WTC11 (cell line): ENCODE measurements around the gene TRNT1.

Experiments used
- CBFB ChIP-seq: sonication (generic); formaldehyde crosslinking; IDR thresholded peaks from 2 replicates; pipeline ENCODE4 v1.8.1; 2022; ENCODE audit warnings: mild to moderate bottlenecking, low read depth, missing genetic modification reagents
- CREB1 ChIP-seq: sonication (generic); formaldehyde crosslinking; IDR thresholded peaks from 2 replicates; pipeline ENCODE4 v1.8.0; 2023; ENCODE audit warnings: mild to moderate bottlenecking, missing genetic modification reagents
- GABPB1 ChIP-seq: sonication (generic); formaldehyde crosslinking; IDR thresholded peaks from 2 replicates; pipeline ENCODE4 v1.8.1; 2023; ENCODE audit warnings: mild to moderate bottlenecking, missing genetic modification reagents
- JUN ChIP-seq: sonication (generic); formaldehyde crosslinking; IDR thresholded peaks from 2 replicates; pipeline ENCODE4 v1.8.0; 2023; ENCODE audit warnings: mild to moderate bottlenecking, missing genetic modification reagents
- MXD4 ChIP-seq: fragments of 250-450 bp; sonication (Bioruptor Pico); IDR thresholded peaks from 2 replicates; pipeline ENCODE4 v1.8.0; 2021; ENCODE audit warnings: mild to moderate bottlenecking, moderate library complexity, borderline replicate concordance
- NFE2L1 ChIP-seq: sonication (generic); formaldehyde crosslinking; IDR thresholded peaks from 2 replicates; pipeline ENCODE4 v1.8.1; 2023; ENCODE audit warnings: missing genetic modification reagents
- NR3C1 ChIP-seq: sonication (generic); formaldehyde crosslinking; conservative IDR thresholded peaks from 2 replicates; pipeline ENCODE4 v1.8.1; 2023; ENCODE audit warnings: low read depth, mild to moderate bottlenecking, missing genetic modification reagents
- PRRX2 ChIP-seq: fragments of 250-450 bp; sonication (Bioruptor Pico); IDR thresholded peaks from 2 replicates; pipeline ENCODE4 v1.8.0; 2021; ENCODE audit warnings: mild to moderate bottlenecking
- SMAD4 ChIP-seq: sonication (generic); formaldehyde crosslinking; IDR thresholded peaks from 2 replicates; pipeline ENCODE4 v1.8.0; 2022; ENCODE audit warnings: mild to moderate bottlenecking, missing genetic modification reagents
- ZNF396 ChIP-seq: fragments of 250-450 bp; sonication (Bioruptor Pico); IDR thresholded peaks from 2 replicates; pipeline ENCODE4 v1.8.0; 2021; ENCODE audit warnings: mild to moderate bottlenecking, moderate library complexity, borderline replicate concordance
- TF ChIP-seq, protein P1 (sequence below): fragments of 200-600 bp; IDR thresholded peaks from 2 replicates; pipeline ENCODE4 v1.8.0; 2022; ENCODE audit warnings: antibody characterized with exemption
- TF ChIP-seq, protein P2 (sequence below): sonication (generic); formaldehyde crosslinking; IDR thresholded peaks from 2 replicates; pipeline ENCODE4 v1.8.0; 2023; ENCODE audit warnings: mild to moderate bottlenecking, missing genetic modification reagents
- TF ChIP-seq, protein P3 (sequence below): sonication (generic); formaldehyde crosslinking; IDR thresholded peaks from 2 replicates; pipeline ENCODE4 v1.8.0; 2022; ENCODE audit warnings: mild to moderate bottlenecking, missing genetic modification reagents
- TF ChIP-seq, protein P4 (sequence below): sonication (generic); formaldehyde crosslinking; IDR thresholded peaks from 2 replicates; pipeline ENCODE4 v1.8.0; 2022; ENCODE audit warnings: mild to moderate bottlenecking, missing genetic modification reagents

DNA sequence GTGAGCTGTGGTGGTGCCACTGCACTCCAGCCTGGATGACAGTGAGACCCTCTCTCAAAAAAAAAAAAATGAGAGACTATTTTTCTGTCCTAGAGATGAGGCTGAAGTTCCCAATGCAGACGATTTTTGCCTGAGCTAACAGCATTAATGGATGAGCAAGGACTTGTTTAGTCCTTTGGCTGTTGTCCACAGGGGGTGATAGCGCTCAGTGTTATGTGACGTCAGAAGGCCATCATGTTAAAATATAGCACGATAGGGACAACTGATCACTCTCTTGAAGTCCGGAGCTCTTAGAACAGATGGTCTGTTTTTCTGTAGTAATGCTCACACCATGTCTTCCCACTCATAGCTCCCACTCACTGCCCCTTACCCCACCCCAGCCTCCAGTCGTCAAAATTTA lies 6.8 kb downstream of the TRNT1 start:
- TF ChIP-seq, protein P1, sequence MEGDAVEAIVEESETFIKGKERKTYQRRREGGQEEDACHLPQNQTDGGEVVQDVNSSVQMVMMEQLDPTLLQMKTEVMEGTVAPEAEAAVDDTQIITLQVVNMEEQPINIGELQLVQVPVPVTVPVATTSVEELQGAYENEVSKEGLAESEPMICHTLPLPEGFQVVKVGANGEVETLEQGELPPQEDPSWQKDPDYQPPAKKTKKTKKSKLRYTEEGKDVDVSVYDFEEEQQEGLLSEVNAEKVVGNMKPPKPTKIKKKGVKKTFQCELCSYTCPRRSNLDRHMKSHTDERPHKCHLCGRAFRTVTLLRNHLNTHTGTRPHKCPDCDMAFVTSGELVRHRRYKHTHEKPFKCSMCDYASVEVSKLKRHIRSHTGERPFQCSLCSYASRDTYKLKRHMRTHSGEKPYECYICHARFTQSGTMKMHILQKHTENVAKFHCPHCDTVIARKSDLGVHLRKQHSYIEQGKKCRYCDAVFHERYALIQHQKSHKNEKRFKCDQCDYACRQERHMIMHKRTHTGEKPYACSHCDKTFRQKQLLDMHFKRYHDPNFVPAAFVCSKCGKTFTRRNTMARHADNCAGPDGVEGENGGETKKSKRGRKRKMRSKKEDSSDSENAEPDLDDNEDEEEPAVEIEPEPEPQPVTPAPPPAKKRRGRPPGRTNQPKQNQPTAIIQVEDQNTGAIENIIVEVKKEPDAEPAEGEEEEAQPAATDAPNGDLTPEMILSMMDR = no peak
- TF ChIP-seq, protein P2, sequence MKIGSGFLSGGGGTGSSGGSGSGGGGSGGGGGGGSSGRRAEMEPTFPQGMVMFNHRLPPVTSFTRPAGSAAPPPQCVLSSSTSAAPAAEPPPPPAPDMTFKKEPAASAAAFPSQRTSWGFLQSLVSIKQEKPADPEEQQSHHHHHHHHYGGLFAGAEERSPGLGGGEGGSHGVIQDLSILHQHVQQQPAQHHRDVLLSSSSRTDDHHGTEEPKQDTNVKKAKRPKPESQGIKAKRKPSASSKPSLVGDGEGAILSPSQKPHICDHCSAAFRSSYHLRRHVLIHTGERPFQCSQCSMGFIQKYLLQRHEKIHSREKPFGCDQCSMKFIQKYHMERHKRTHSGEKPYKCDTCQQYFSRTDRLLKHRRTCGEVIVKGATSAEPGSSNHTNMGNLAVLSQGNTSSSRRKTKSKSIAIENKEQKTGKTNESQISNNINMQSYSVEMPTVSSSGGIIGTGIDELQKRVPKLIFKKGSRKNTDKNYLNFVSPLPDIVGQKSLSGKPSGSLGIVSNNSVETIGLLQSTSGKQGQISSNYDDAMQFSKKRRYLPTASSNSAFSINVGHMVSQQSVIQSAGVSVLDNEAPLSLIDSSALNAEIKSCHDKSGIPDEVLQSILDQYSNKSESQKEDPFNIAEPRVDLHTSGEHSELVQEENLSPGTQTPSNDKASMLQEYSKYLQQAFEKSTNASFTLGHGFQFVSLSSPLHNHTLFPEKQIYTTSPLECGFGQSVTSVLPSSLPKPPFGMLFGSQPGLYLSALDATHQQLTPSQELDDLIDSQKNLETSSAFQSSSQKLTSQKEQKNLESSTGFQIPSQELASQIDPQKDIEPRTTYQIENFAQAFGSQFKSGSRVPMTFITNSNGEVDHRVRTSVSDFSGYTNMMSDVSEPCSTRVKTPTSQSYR (CRISPR knock-in tag) = no peak
- TF ChIP-seq CREB1 (CRISPR knock-in tag) (no peak), NFE2L1 (CRISPR knock-in tag) (no peak), CBFB (CRISPR knock-in tag) (no peak), PRRX2 (CRISPR knock-in tag) (no peak), NR3C1 (no peak), ZNF396 (CRISPR knock-in tag) (no peak), MXD4 (no peak), SMAD4 (CRISPR knock-in tag) (no peak), JUN (no peak), GABPB1 (CRISPR knock-in tag) (no peak)
- TF ChIP-seq, protein P3, sequence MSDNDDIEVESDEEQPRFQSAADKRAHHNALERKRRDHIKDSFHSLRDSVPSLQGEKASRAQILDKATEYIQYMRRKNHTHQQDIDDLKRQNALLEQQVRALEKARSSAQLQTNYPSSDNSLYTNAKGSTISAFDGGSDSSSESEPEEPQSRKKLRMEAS (CRISPR knock-in tag) = no peak
- TF ChIP-seq, protein P4, sequence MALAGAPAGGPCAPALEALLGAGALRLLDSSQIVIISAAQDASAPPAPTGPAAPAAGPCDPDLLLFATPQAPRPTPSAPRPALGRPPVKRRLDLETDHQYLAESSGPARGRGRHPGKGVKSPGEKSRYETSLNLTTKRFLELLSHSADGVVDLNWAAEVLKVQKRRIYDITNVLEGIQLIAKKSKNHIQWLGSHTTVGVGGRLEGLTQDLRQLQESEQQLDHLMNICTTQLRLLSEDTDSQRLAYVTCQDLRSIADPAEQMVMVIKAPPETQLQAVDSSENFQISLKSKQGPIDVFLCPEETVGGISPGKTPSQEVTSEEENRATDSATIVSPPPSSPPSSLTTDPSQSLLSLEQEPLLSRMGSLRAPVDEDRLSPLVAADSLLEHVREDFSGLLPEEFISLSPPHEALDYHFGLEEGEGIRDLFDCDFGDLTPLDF (CRISPR knock-in tag) = no peak
